HG03354 (cell line): ENCODE results near the gene HMGB3.
"Not testable (repeated sequence)": the region's sequence is repeated elsewhere in the genome, so short reads cannot be mapped to it uniquely, and the experiment has no call there.

Experiments used
- ATAC-seq: cut with Tn5 transposase; IDR thresholded peaks from one replicate; pipeline ENCODE4 v1.9.1; 2021; ENCODE audit warnings: mild to moderate bottlenecking; ENCODE audit not compliant: unreplicated experiment, poor library complexity, severe bottlenecking

The HMGB3 gene

GRCh38 chrX:150975655-150976390, 7.3 kb upstream of the HMGB3 start:
- ATAC-seq = no peak

- ATAC-seq = no peak
These were observed 5.5 kb upstream of the HMGB3 start for GRCh38 chrX:150977411-150978162.

DNA sequence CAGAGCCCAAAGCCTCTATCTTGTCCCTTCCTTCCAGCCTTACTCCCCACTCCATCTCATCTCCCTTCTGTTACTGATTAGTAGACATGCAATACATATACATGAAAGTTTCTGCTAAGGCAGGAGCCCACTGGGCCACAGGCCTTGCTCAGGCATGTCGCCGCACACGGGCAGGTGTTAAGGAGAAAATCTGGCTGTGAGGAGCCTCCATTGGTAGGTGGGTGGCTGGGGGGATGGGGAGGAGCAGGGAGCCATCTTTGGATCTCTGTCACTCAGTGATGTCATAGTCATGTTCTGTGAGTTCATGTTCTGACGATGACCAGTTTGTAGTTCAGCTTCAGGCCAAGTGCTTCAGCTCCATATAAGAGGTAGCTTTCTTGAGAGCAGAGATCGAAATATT, 2.9 kb upstream of the HMGB3 start:
- ATAC-seq = no peak

- ATAC-seq = no peak
These were observed 2.4 kb upstream of the HMGB3 start for GRCh38 chrX:150980711-150981110.

GRCh38 chrX:150982235-150982787, 824 bp upstream of the HMGB3 start:
- ATAC-seq = no peak

DNA sequence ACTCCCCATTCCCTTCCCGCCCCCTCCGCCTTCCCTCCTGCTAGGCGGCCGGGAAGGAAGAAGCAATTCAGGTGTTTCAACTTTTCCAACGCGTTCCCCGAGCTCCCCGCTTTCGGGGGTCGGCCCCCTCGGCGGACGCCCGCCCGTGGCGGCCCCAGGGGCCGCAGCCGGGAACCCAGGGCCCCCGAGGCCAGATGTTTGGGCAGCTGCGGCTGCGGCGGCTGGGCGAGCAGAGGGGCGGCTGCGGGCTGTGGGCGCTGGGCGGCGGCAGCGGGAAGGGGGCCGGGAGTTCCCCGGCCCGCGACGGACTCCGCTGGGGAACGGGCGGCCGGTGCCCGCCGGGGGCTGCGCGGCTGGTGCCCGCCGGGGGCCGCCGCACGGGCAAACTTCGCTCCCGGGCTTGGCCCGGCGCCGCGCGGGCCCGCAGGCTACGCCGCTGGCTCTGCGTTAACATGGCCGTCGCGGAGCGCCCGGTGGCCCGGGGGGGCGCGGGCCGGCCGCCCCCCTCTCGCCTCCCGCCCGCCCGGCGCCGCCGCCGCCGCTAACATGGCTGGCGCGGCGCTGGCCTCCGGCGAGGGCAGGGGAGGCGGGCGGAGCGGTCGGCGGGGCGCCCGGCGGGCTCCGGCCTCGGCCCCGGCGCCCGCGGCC, 510 bp downstream of the HMGB3 start:
- ATAC-seq = peak; percentile 32

DNA sequence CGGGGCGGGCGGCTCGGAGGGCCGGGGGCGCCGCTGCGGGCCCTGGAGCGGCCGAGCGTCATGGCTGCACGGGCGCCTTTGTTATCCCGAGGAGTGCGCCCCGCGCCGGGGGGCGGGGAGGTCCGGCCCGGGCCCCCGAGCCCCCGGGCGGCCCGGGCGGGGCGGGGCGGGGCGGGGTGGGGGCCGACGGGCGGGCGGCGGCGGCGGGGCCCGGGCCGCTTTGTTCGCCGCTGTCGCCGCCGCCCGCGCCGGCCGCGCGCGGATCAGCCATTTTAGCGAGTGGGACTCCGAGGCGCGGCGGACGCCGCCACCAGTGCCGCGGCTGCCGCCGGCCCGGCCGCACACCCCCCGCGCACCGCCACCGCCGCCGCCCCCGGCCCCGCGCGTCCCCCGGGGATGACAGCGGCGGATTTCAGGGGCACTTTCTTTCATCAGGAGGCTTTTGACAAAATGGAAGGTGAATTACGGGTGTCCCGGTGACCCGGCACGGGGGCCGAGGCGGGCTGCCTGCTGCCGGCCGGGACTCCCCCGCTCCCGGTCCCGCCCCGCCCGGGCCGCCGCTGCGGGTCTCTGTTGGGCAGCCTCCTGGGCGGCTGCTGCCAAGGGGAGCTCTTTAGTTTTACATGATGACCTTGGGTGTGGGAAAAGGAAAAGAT, 1.2 kb downstream of the HMGB3 start:
- ATAC-seq = peak; percentile 14

GRCh38 chrX:150987687-150988086, 4.6 kb downstream of the HMGB3 start:
- ATAC-seq = not testable (repeated sequence)

DNA sequence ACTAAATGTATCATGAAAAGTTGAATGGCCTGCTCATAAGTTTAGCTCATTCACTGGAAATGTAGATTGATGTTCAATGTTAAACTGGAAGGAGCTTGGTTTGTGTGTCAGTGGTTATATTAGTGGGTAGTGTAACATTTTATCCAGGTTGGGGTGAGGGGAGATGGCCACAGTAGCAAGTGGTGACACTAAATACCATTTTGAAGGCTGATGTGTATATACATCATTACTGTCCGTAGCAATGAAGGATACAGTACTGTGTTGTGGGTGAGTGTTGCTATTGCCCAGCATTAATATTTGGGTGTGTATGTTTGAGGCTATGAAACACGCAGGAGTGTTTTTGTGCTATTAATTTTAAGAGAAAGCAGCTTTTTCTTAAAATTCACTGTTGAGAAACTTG, 6.3 kb downstream of the HMGB3 start:
- ATAC-seq = no peak

DNA sequence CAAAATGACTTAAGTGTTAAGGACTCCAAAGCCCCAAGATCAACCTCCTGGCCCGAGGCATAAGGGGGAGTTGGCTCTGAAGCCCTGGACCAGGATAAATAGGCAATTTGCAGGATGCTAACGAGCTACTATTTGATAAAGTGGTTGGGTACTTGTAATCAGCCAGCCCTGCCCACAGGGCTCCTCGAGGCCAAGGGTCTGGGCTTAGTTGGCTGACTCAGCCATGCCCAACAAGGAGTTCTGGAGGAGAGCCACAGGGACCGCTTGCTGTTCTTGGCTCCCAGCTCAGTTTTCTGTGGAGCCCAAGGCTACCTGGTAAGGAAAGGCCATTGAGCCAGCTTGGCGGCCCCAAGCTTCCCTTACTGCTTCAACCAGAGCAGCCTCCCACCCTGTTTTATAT, 7.8 kb downstream of the HMGB3 start:
- no peak for ATAC-seq

- ATAC-seq = no peak
These were observed 17.8 kb downstream of the HMGB3 start for GRCh38 chrX:151000861-151001331.

GRCh38 chrX:151004085-151004484, 20.9 kb downstream of the HMGB3 start:
- no peak for ATAC-seq

- ATAC-seq = no peak
These were observed 23.4 kb downstream of the HMGB3 start for GRCh38 chrX:151006410-151007109.

GRCh38 chrX:151009582-151009981, 26.4 kb downstream of the HMGB3 start:
- ATAC-seq = no peak

DNA sequence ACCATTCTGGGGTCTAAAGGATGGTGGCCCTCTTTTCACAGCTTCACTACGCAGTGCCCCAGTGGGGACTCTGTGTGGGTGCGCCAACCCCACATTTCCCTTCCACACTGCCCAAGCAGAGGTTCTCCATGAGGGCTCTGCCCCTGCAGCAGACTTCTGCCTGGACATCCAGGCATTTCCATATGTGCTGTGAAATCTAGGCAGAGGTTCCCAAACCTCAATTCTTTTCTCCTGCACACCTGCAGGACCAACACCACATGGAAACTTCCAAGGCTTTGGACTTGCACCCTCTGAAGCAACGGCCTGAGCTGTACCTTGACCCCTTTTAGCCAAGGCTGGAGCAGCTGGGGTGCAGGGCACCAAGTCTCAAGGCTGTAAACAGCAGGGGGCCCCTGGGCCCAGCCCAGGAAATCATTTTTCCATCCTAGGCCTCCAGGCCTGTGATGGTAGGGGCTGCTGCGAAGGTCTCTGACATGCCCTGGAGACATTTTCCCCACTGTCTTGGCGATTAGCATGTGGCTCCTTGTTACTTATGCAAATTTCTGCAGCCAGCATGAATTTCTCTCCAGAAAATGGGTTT, 30.1 kb downstream of the HMGB3 start:
- no peak for ATAC-seq

GRCh38 chrX:151015684-151016083, 32.5 kb downstream of the HMGB3 start:
- no peak for ATAC-seq

DNA sequence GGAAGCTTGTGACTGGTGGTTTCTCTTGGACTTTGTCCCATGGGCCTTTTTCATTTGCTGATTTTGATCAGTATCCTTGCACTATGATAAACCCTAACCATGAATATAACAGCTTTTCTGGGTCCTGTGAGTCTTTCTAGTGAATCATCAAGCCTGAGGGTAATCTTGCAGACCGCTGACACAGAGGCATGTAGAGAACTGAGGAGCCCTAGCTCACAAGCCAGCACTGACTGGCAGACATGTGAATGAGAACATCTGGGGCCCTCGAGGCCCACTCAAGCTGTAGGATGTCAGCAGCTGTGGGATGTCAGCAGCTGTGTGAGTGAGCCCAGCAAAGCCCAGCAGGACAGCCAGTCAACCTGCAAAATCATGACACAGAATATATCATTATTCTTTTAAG, 36.7 kb downstream of the HMGB3 start:
- ATAC-seq = no peak

DNA sequence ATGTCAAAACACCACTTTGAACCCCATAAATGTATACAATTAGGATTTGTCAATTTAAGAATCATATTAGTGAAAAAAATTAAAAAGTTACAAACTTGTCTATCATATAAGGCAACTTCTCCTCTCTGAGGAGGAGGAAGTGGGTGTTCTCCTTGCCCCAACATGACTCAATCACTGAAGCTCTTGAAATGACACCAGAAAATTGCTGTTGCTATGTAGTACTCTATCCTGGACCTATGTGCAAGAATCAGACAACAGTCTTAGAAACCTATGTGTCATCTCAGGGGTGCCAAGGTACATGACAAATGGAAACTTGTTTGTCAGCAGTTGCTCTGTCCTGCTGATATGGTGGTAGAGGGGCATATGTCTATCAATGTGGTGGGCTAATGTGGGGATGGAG, 47.7 kb downstream of the HMGB3 start:
- no peak for ATAC-seq

GRCh38 chrX:151031391-151031975, 48.3 kb downstream of the HMGB3 start:
- ATAC-seq = no peak
